Measurements from ENCODE around the gene CENPS. TPM values are rescaled to one million over a fixed set of nuclear protein-coding genes. Genes with fewer than 3 reads are reported as not detected.
A peak's percentile ranks its signal among the peaks of the same experiment; 100 is the strongest.

Gene CENPS
- total RNA-seq, 4 donors from 2014 or later, result 6.8 to 94.1 (median 11.8) TPM

GRCh38 chr1:10431070-10431730, 967 bp downstream of the CENPS start:
- Histone ChIP-seq H3K9me3 (no peaks in the 10 kb centered on the region), H3K4me1 (peaks cover 0 to 24% (median 9%) of the 10 kb centered on the region in 4 donors), H3K36me3 (no peaks in the 10 kb centered on the region), H3K27me3 (no peaks in the 10 kb centered on the region), H3K4me3 (peak overlapping the region; percentile 56 to 78 (median 65)), H3K27ac (peak overlapping the region; percentile 33 to 83 (median 70))
- no peak for DNase-seq
- no peak for TF ChIP-seq CTCF (IDR thresholded peaks at IDR 0.05)
- no peak for TF ChIP-seq POLR2A (IDR thresholded peaks at IDR 0.05)

- Histone ChIP-seq H3K4me3 (no peak overlapping the region), H3K27ac (no peak overlapping the region), H3K9me3 (no peaks in the 10 kb centered on the region), H3K27me3 (no peaks in the 10 kb centered on the region), H3K4me1 (peaks cover 0 to 18% (median 9%) of the 10 kb centered on the region in 4 donors), H3K36me3 (no peaks in the 10 kb centered on the region)
- no peak for DNase-seq
- TF ChIP-seq POLR2A (IDR thresholded peaks at IDR 0.05) (no peak), CTCF (IDR thresholded peaks at IDR 0.05) (no peak)
These were observed 2.9 kb downstream of the CENPS start for GRCh38 chr1:10432910-10433700.

- Histone ChIP-seq H3K4me1 (peaks cover 0 to 18% (median 9%) of the 10 kb centered on the region in 4 donors), H3K27ac (no peak overlapping the region), H3K27me3 (no peaks in the 10 kb centered on the region), H3K4me3 (no peak overlapping the region), H3K36me3 (no peaks in the 10 kb centered on the region), H3K9me3 (no peaks in the 10 kb centered on the region)
- DNase-seq, result no peak
- no peak for TF ChIP-seq CTCF (IDR thresholded peaks at IDR 0.05)
These were observed 3.6 kb downstream of the CENPS start for GRCh38 chr1:10433790-10434189.

- TF ChIP-seq POLR2A (IDR thresholded peaks at IDR 0.05) (no peak), CTCF (IDR thresholded peaks at IDR 0.05) (no peak)
- Histone ChIP-seq H3K4me3 (no peak overlapping the region), H3K27ac (no peak overlapping the region), H3K9me3 (no peaks in the 10 kb centered on the region), H3K4me1 (peaks cover 0 to 16% (median 8%) of the 10 kb centered on the region in 4 donors), H3K36me3 (no peaks in the 10 kb centered on the region), H3K27me3 (no peaks in the 10 kb centered on the region)
- no peak for DNase-seq
These were observed 4.4 kb downstream of the CENPS start for GRCh38 chr1:10434590-10434989.

GRCh38 chr1:10437052-10437451, 6.8 kb downstream of the CENPS start:
- H3K4me1 ChIP-seq, result peaks cover 0 to 1% (median 0%) of the 10 kb centered on the region in 4 donors
- H3K4me3 ChIP-seq, result no peak overlapping the region
- no peaks in the 10 kb centered on the region for H3K9me3 ChIP-seq
- TF ChIP-seq CTCF (IDR thresholded peaks at IDR 0.05) (no peak), POLR2A (IDR thresholded peaks at IDR 0.05) (no peak)
- no peaks in the 10 kb centered on the region for H3K36me3 ChIP-seq
- H3K27me3 ChIP-seq, result no peaks in the 10 kb centered on the region
- DNase-seq, result no peak
- H3K27ac ChIP-seq, result no peak overlapping the region

All from Peyer's patch (tissue), 4 donors.